HG03469 (cell line): ENCODE results near the gene INPP4A.
"Not testable (repeated sequence)": the region's sequence is repeated elsewhere in the genome, so short reads cannot be mapped to it uniquely, and the experiment has no call there.

Experiments used
- ATAC-seq: cut with Tn5 transposase; IDR thresholded peaks from one replicate; pipeline ENCODE4 v1.9.1; 2021; ENCODE audit warnings: mild to moderate bottlenecking, moderate library complexity, moderate number of reproducible peaks; ENCODE audit not compliant: unreplicated experiment

The INPP4A gene

DNA sequence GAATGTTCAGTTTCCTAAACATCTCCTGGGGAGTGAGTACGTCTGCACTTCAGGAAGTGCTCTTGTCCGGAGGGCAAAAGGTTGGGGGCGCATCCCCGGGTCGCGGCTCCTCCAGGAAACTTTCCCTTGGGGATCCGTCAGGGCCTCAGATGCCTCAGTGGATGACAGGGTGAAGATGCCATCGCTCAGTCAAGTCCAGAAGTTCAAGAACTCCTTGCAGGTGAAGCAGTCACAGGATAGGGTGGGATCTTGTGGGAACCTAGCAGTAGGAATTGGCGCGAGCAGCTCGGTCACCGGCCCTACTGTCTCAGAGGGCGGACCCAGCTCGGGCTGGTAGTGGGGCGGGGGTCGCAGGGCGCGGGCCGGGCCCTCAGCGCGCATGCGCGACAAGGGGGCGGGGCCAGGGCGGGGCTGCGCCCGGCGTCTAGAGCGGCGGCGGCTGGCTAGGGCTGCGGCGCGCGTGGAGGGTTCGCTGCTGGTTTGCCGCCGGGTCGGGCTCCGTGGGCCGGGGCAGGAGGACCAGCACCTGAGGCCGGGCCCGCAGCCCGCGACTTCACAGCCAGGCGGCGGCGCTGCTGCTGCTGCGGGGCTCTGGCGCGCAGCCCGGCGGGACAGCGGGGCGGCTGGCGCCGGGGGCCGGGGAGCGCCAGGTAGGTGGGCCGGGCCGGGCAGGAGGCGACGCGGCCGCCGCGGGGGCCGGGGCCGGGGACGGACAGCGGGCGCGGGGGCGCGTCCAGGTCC lies at the start of gene INPP4A:
INPP4A (plus strand) TSS at position 423 of the 741 bp plus-strand sequence. CDS start 75,191 bp downstream, outside the sequence.
- peak; percentile 61 for ATAC-seq

DNA sequence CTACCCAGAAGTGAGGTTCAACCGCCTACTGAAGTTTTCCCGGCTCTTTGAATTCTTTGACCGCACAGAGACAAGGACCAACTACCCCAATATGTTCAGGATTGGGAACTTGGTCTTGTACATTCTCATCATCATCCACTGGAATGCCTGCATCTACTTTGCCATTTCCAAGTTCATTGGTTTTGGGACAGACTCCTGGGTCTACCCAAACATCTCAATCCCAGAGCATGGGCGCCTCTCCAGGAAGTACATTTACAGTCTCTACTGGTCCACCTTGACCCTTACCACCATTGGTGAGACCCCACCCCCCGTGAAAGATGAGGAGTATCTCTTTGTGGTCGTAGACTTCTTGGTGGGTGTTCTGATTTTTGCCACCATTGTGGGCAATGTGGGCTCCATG lies 48.7 kb upstream of the INPP4A start:
- ATAC-seq: no peak

DNA sequence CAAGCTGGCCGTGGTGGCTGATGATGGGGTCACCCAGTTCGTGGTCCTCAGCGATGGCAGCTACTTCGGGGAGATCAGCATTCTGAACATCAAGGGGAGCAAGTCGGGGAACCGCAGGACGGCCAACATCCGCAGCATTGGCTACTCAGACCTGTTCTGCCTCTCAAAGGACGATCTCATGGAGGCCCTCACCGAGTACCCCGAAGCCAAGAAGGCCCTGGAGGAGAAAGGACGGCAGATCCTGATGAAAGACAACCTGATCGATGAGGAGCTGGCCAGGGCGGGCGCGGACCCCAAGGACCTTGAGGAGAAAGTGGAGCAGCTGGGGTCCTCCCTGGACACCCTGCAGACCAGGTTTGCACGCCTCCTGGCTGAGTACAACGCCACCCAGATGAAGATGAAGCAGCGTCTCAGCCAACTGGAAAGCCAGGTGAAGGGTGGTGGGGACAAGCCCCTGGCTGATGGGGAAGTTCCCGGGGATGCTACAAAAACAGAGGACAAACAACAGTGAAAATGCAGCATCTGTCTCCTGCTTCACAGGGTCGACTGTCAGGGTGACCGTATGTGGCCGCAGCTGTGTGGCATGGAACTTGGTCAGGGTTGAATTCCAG lies 47.8 kb upstream of the INPP4A start:
- no peak for ATAC-seq

DNA sequence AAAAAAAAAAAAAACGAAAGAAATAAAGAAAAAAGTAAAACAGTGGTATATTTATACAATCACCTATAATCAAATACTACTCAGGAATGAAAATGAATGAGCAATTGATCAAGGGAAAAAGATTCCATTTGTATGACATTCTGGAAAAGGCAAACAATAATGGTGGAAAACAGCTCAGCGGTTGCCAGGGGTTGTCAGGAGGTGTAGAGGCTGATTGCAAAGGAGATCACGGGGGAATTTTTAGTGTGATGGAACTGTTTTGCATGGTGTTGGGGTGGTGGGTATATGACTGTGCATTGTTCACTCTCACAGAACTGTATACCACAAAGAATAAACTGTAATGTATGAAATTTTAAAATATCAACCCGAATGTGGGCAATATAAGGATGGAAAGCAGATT lies 45.5 kb upstream of the INPP4A start:
- ATAC-seq: no peak

DNA sequence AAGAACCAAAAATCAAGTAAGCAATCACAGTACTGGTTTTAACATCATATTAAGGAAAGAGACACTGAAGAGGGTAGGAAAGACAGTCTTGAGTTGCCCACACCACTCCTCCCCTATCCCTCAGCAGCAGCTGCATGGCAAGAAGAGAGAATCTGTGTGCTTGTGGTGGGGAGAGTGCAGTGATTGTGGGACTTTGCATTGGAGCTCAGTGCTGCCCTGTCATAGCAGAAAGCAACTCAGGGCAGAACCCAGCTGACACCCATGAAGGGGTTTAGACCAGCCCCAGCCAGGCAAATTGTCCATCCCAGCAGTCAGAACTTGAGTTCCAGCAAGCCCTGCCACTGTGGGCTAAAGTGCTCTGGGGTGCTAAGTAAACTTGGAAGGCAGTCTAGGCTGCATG lies 40.8 kb upstream of the INPP4A start:
- no peak for ATAC-seq

DNA sequence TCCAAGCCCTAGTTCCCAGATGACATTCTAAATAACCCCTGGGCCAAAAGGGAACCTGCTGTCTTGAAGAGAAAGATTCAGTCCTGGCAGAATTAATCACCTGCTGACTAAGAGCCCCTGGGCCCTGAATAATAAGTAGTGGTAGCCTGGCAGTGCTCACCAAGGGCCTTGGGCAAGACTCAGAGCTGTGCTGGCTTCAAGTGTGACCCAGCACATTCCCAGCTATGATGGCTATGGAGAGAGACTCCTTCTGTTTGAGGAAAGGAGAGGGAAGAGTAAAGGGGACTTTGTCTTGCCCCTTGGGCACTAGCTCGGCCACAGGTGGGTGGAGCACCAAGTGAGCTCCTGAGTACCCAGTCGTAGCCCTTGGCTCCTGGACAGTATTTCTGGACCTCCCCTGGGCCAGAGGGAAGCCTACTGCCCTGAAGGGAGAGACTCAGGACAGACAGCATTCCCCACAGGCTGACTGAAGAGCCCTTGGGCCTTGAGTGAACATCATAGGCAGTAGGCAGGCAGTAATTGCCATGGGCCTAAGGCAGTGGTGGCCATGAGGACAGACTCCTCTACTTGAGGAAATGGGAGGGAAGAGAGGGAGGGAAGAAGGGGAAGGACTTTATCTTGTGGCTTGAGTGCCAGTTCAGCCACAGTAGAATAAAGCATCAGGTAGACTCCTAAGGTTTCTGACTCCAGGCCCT lies 40.0 kb upstream of the INPP4A start:
- no peak for ATAC-seq

DNA sequence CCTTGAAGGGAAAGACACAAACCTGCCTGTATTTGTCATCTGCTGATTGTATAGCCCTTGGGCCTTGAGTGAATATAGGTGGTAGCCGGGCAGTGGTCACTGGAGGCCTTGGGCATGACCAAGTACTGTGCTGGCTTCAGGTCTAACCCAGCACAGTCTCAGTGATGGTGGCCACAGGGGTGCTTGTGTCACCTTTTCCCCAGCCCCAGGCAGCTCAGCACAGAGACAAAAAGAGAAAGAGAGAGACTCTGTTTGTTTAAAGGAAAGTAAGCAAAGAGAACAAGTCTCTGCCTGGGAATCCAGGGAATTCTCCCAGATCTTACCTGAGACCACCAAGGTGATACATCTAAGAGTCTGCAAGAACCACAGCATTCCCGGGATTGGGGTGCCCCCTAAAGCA lies 39.4 kb upstream of the INPP4A start:
- ATAC-seq: no peak

DNA sequence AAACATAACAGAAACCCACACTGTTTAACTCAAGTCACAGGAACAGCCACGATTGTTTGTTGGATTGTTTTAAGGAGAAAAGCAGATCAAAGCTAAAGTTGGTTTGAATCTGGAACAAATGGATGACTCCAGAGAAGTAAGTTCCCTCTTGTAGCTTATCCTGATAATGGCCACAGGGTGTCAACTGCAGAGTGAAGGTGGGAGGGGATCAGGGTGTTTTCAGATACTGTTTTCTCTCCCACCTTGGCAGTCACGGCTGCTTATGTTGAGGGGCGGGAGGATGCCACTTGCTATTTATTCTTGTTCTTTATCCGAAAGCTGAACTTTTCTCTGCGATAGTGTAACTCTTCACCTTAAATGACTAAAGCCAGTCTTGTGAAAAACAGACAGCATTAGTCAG lies 36.5 kb upstream of the INPP4A start:
- no peak for ATAC-seq

DNA sequence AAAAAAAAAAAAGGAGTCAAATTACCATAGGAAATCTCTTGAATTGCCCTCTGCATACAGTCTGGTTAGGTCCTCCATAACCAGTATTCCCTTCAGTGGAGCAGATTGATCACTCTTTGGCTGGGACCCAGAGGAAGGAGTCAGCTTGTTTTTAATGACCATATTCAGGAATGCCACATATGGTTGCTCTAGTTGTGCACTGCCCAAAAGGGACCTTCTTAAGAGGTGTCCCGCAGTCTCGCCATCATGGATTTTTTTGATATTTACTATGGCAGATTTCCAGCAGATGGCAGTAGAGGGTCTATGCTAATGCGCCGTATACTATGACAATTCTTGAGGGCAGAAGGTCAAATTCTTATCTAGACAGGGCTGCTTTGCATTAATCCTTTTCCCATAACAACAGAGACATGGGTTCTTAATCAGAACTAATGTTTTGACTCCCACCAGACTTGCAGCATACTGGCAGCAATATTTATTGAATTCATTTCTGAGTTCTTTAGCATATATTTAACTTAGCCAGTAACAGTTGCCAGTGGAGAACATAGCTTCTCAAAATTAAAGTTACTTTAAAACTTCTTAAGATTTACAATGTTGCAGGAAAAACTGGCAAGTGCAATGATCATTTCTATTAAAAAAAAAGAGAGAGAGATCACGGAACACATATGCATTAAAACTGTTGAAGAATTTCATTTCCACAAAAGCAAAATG lies 31.8 kb upstream of the INPP4A start:
- ATAC-seq: peak; percentile 56

DNA sequence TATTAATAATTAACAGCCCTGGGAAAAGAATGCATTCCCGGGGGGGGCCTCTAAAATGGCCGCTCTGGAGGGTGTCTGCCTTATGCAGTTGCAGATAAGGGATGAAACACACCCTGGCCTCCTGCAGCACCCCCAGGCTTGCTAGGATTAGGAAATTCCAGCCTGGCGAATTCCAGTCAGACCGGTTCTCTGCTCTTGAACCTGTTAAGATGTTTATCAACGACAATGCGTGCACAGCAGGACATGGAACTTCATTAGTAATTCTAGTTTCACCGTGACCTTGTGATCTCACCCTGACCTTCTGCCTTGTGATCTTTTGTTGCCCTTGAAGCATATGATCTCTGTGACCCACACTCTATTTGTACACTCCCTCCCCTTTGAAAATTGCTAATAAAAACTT lies 30.4 kb upstream of the INPP4A start:
- ATAC-seq: not testable (repeated sequence)

DNA sequence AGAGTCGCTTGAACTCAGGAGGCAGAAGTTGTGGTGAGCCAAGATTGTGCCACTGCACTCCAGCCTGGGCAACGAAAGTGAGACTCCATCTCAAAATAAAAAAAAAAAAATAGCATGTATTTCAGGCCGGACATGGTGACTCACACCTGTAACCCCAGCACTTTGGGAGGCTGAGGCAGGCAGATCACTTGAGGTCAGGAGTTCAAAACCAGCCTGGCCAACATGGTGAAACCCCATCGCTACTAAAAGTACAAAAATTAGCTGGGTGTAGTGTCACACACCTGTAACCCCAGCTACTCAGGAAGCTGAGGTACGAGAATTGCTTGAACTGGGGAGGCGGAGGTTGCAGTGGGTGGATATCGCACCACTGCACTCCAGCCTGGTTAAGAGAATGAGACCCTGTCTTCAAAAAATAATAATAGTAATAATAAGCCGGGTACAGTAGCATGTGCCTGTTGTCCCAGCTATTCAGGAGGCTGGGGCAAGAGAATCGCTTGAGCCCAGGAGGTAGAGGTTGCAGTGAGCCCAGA lies 28.9 kb upstream of the INPP4A start:
- not testable (repeated sequence) for ATAC-seq

DNA sequence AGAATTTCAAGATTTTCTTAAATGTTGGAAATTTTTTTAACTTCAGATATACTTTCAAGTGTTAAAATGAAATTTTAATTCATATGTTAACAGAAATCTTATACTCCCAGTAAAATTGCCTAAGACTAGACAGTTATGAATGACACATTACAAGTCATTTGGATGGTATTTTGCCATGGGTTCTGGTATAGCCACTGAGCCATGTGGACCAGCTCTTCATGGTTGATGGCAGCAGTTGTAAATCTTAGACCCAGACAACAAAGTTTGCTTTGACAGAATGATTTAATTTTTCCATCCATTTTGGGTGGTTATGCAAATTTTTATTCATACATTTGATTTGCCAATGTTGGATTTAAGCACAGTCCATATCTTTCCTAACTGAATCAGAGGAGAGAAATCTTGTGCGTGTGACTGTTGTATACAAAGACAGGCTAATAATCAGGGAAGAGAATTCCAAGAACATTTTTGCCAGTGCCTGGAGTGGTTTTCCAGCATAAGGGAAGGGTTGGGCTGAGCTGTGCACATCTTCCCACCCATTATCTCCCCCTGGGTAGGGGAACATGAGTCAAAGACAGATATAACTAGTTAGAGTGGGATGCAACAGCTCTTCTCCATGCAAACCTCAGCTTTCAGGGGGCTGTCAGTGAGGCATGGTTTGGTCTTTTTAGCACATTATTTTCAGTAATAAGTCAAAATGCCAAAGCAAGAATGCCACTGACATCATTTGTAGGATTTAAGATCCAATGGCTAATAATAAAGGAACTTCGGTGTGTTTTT lies 28.1 kb upstream of the INPP4A start:
- ATAC-seq: no peak

DNA sequence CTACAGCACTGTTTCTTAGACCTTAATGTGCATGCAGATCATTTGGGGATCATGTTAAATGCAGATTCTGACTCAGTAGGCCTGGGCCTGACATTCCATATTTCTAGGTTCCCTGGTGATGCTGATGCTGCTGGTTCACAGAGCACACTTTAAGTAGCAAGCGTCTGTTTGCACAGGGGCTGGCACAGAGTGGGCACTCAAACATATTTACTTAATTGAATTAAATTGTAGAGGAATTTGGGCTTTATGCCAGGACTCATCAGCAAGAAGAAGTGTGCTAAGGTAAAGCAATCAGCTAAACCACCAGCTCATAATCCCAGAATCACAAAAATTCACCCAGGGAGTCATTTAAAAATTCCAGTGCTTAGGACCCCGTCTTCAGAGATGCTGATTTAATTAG lies 25.1 kb upstream of the INPP4A start:
- no peak for ATAC-seq

DNA sequence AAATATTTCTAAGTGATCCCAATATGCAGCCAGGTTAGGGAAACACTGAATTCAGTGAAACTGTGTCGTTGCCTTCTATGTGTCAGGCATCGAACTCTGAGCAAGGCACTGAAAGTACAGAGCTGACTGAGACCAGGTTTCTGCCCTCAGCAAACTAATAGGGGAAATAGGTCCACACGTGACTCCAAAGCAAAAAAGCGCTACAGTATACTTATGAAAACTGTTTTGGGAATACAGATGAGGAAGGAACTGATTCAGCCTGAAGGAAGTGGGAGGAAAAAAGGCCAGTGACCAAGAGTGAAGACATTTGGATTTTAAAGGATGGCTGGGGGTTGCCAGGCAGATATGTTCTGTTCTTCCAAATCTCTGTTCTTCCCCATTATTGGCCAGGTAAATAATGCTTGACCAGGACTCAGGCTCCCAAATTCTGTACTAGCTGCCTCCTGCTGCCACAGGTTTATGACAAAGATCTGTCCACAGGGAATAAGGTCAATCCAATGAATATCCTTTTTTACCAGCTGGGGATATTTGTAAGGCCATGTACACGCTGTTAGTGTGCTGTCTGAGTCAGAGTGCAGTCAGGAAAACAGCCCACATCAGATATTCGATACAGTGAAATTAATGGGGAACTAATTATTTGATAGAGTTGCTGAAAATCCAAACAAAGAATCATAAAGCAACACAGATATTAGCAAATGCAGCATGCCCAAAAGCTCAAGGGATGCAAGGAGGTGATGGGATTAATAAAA lies 24.5 kb upstream of the INPP4A start:
- no peak for ATAC-seq

DNA sequence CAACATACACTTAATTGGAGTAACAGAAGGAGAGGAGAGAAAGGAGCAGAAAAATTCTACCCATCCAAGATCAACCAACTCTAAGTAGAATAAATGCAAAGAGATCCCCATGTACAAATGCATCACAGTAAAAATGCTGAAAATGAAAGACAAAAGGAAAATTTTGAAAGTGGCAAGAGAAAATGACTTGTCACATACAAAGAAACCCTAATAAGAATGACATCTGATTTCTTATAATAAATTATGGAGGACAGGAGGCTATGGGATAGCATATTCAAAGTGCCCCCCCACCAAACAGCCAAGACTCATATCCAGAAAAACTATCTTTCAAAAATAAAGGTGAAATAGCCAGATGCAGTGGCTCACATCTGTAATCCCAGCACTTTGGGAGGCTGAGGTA lies 22.2 kb upstream of the INPP4A start:
- ATAC-seq: no peak

DNA sequence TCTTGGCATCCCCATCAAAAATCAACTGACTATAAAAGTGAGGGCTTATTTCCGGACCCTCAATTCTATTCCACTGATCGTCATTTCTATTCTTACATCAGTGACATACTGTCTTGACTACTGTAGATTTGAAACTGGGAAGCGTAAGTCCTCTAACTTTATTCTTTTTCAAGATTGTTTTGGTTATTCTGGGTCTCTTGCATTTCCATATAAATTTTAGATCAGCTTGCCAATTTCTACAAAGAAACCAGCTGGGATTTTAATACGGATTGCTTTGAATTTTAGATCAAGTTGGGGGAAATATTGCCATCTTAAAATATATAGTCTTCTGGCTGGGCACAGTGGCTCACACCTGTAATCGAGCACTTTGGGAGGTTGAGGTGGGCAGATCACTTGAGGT lies 17.9 kb upstream of the INPP4A start:
- no peak for ATAC-seq

DNA sequence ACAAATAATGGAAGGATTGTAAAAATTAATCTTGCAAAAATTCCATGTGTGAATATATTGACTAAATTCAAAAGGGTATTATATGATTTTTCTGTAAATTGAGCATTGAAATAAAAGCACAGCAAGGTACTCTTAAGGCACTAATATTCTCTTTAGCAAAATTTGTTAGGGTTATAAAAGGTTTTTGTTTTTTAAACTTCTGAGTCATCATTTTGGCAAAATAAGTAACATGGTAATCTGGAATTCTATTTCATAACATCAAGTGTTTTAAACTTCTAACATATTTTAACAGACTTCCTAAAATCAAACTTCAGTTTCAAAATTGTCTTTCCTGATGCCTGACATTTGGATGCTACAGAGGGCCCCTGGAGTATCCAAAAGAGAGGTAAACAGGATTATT lies 12.5 kb upstream of the INPP4A start:
- no peak for ATAC-seq

DNA sequence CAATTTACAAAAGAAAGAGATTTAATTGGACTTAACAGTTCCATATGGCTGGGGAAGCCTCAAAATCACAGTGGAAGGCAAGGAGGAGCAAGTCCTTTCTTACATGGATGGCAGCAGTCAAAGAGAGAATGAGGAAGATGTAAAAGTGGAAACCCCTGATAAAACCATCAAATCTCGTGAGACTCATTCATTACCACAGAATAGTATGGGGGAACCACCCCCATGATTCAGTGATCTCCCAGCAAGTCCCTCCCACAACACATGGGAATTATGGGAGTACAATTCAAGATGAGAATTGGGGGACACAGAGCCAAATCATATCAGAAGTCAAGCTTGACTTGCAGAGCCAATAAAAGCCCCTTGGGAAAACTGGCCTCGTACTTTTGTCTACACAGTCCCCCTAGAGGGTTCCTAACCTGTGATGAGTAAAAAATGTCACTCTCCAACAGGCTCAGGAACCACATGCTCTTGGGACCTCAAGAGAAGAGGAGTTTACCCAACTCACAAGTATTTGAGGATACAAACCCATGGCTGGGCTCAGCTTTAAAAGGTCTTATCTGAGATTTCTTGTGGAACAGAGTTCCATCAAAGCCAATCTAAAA lies 11.2 kb upstream of the INPP4A start:
- ATAC-seq: no peak

DNA sequence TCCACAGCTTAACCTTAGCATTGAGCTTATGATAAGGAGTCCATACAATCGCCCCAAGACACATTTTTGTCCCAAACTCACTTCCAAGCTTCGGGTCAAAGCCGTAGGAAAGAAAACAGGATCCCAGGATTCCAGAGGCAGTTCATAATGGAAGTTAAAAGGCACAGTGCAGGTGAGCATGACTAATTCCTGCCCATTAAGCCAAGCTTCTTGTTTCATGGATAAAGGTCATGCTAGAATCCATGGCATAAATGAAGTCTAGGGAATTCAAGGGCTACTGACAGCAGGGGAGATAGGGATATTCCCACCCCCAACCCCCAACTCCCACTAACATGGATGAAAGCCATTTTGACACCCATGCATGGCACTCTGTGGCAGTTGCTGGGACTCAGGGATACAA lies 10.2 kb upstream of the INPP4A start:
- ATAC-seq: no peak
